IMR-90 (cell line): ENCODE results near the gene ARHGAP15. TPM values are rescaled to one million over a fixed set of nuclear protein-coding genes. Genes with fewer than 3 reads are reported as not detected.

Experiments
- ATAC-seq: fragments of 200-7000 bp; cut with Tn5 transposase; 2 replicates; pipeline ENCODE4 v1.9.1; 2020; ENCODE audit warnings: low read depth, mild to moderate bottlenecking, moderate library complexity
- BruUV-seq: library from RNA; stranded (reverse); fragments of 400-500 nt; replicated peaks from 2 replicates; lab custom pipeline; 2021; lab: Mats Ljungman, UMichigan
- CTCF ChIA-PET: fragments of 300-600 bp; formaldehyde crosslinking; extraction: SDS; loops from one replicate; lab custom pipeline; 2021; ENCODE audit warnings: antibody characterized with exemption; lab: Yijun Ruan, JAX
- POLR2A ChIA-PET: fragments of 300-600 bp; sonication (Branson Sonifier 250); formaldehyde crosslinking; loops from one replicate; lab custom pipeline; 2022; ENCODE audit warnings: antibody characterized with exemption; ENCODE audit not compliant: unreplicated experiment; lab: Charles Lee
- DNase-seq: peaks from one replicate; pipeline ENCODE4 v3.0.0; 2013
- H2AFZ ChIP-seq: replicated peaks from 2 replicates; pipeline ENCODE3; 2013; ENCODE audit warnings: low read length, mild to moderate bottlenecking; ENCODE audit not compliant: poor library complexity
- H2AK5ac ChIP-seq: 2 replicates; pipeline ENCODE4 v1.6.1; 2013; ENCODE audit warnings: low read depth, low read length, inconsistent platforms
- H2AK9ac ChIP-seq: replicated peaks from 2 replicates; pipeline ENCODE3; 2013; ENCODE audit warnings: mild to moderate bottlenecking, low read depth, low read length, moderate library complexity; ENCODE audit not compliant: poor library complexity
- H2BK120ac ChIP-seq: 2 replicates; pipeline ENCODE4 v1.6.1; 2013; ENCODE audit warnings: low read depth, low read length, inconsistent platforms
- H2BK15ac ChIP-seq: 3 replicates; pipeline ENCODE4 v1.6.1; 2013; ENCODE audit warnings: low read depth, low read length, inconsistent platforms
- H2BK20ac ChIP-seq: 2 replicates; pipeline ENCODE4 v1.6.1; 2013; ENCODE audit warnings: low read depth, mild to moderate bottlenecking, inconsistent platforms, low read length, moderate library complexity
- H2BK5ac ChIP-seq: 2 replicates; pipeline ENCODE4 v1.6.1; 2013; ENCODE audit warnings: mild to moderate bottlenecking, low read depth, low read length, inconsistent platforms; ENCODE audit not compliant: poor library complexity, severe bottlenecking
- H3K14ac ChIP-seq: replicated peaks from 2 replicates; pipeline ENCODE4 v1.6.1; 2013; ENCODE audit warnings: low read depth, low read length, inconsistent platforms
- H3K18ac ChIP-seq: 2 replicates; pipeline ENCODE4 v1.6.1; 2013; ENCODE audit warnings: low read depth, low read length, control low read depth
- H3K23ac ChIP-seq: 2 replicates; pipeline ENCODE4 v1.6.1; 2013; ENCODE audit warnings: low read depth, low read length, inconsistent platforms
- H3K27ac ChIP-seq: 2 replicates; pipeline ENCODE4 v1.5.1; 2013; ENCODE audit warnings: mild to moderate bottlenecking, control low read depth, low read length; ENCODE audit not compliant: insufficient read depth
- H3K27me3 ChIP-seq: 2 replicates; pipeline ENCODE4 v1.6.1; 2013; ENCODE audit warnings: low read length; ENCODE audit not compliant: control insufficient read depth, insufficient read depth
- H3K36me3 ChIP-seq: 2 replicates; pipeline ENCODE4 v1.6.1; 2013; ENCODE audit warnings: low read length, mixed read lengths; ENCODE audit not compliant: control insufficient read depth, insufficient read depth
- H3K4ac ChIP-seq: 2 replicates; pipeline ENCODE4 v1.6.1; 2013; ENCODE audit warnings: low read depth, low read length, inconsistent platforms
- H3K4me1 ChIP-seq: 2 replicates; pipeline ENCODE4 v1.6.1; 2013; ENCODE audit warnings: low read length, mixed read lengths; ENCODE audit not compliant: control insufficient read depth, insufficient read depth
- H3K4me2 ChIP-seq: 2 replicates; pipeline ENCODE4 v1.6.1; 2013; ENCODE audit warnings: low read depth, mild to moderate bottlenecking, control low read depth, low read length, moderate library complexity
- H3K4me3 ChIP-seq: 2 replicates; pipeline ENCODE4 v1.5.1; 2013; ENCODE audit warnings: low read depth, mild to moderate bottlenecking, control low read depth, low read length, moderate library complexity; ENCODE audit not compliant: insufficient read depth
- H3K56ac ChIP-seq: 2 replicates; pipeline ENCODE4 v1.6.1; 2013; ENCODE audit warnings: low read length, inconsistent platforms; ENCODE audit not compliant: insufficient read depth; ENCODE audit errors: extremely low read depth
- H3K79me1 ChIP-seq, 2 experiments: 2 replicates each; pipeline ENCODE4 v1.6.1; 2013; ENCODE audit warnings: low read length in 2 of 2, inconsistent platforms in 1 of 2, low read depth in 1 of 2
- H3K9ac ChIP-seq: 2 replicates; pipeline ENCODE4 v1.6.1; 2013; ENCODE audit warnings: low read depth, low read length, control low read depth
- H3K9me1 ChIP-seq: 2 replicates; pipeline ENCODE4 v1.6.1; 2013; ENCODE audit warnings: low read length, inconsistent platforms; ENCODE audit not compliant: insufficient read depth
- H3K9me3 ChIP-seq: 2 replicates; pipeline ENCODE4 v1.6.1; 2013; ENCODE audit warnings: low read length; ENCODE audit not compliant: control insufficient read depth, insufficient read depth
- H4K20me1 ChIP-seq: 2 replicates; pipeline ENCODE4 v1.6.1; 2013; ENCODE audit warnings: low read length, inconsistent platforms; ENCODE audit not compliant: insufficient read depth
- H4K5ac ChIP-seq: 2 replicates; pipeline ENCODE4 v1.6.1; 2013; ENCODE audit warnings: mild to moderate bottlenecking, low read depth, low read length, control low read depth
- H4K8ac ChIP-seq, 2 experiments: 2 replicates each; pipeline ENCODE4 v1.6.1; 2013; ENCODE audit warnings: low read depth in 2 of 2, low read length in 2 of 2, control low read depth in 1 of 2, inconsistent platforms in 1 of 2
- H4K91ac ChIP-seq: 2 replicates; pipeline ENCODE4 v1.6.1; 2013; ENCODE audit warnings: low read depth, low read length, inconsistent platforms; ENCODE audit not compliant: insufficient read depth
- CEBPB ChIP-seq: IDR thresholded peaks from 2 replicates; pipeline ENCODE4 v1.6.1; 2012; ENCODE audit warnings: low read depth, low read length, improper control_type of control experiment
- FOS ChIP-seq: fragments of 150-350 bp; IDR thresholded peaks from 2 replicates; pipeline ENCODE4 v1.6.1; 2016; ENCODE audit warnings: low read depth, low read length
- MXI1 ChIP-seq: IDR thresholded peaks from 2 replicates; pipeline ENCODE4 v1.6.1; 2012; ENCODE audit warnings: low read depth, mild to moderate bottlenecking, low read length, moderate library complexity, borderline replicate concordance
- NFE2L2 ChIP-seq: fragments of 150-350 bp; IDR thresholded peaks from 2 replicates; pipeline ENCODE4 v1.6.1; 2016; ENCODE audit warnings: low read depth, mild to moderate bottlenecking, low read length
- RAD21 ChIP-seq: IDR thresholded peaks from 2 replicates; pipeline ENCODE4 v1.6.1; 2012; ENCODE audit warnings: low read length, improper control_type of control experiment
- WGBS, 2 experiments: methylation state at CpG; one replicate each; pipeline versions ENCODE4 v1.1.5 to v1.1.7; 2013; ENCODE audit warnings: missing lambda C conversion rate in 2 of 2; ENCODE audit not compliant: insufficient read length in 1 of 2; ENCODE audit errors: extremely low coverage in 2 of 2; 5-methylcytosine and 5-hydroxymethylcytosine counted together
- dilution Hi-C: fragments of 300-500 bp; cut with HindIII; formaldehyde crosslinking; loops from one replicate; pipeline ENCODE4 v1.14.3; 2018; ENCODE audit warnings: low sequenced_read_pairs; ENCODE audit not compliant: unreplicated experiment
- in situ Hi-C: fragments of 300-500 bp; cut with MboI; formaldehyde crosslinking; loops from 3 replicates; pipeline ENCODE4 v1.14.3; 2019; ENCODE audit warnings: low sequenced_read_pairs, inconsistent platforms, mixed read lengths
- intact Hi-C: fragments of 100-400 bp; cut with micrococcal nuclease; formaldehyde crosslinking; loops from 2 replicates; pipeline ENCODE4 v1.10.0; 2022
- polyA plus RNA-seq, 3 experiments: library from polyadenylated mRNA; depleted of rRNA; stranded (reverse); fragments of >200 nt; gene quantifications; 2 replicates each; pipeline ENCODE4 v1.2.3, GENCODE V29; 2012; ENCODE audit warnings: low replicate concordance in 1 of 3
- total RNA-seq: library from RNA; depleted of rRNA; stranded (reverse); fragments of >200 nt; gene quantifications from 2 replicates; pipeline ENCODE4 v1.2.3, GENCODE V29; 2012
- TF ChIP-seq, protein P1 (sequence below): fragments of 150-350 bp; IDR thresholded peaks from 2 replicates; pipeline ENCODE4 v1.6.1; 2017; ENCODE audit warnings: mild to moderate bottlenecking, antibody characterized with exemption, low read length, low read depth
- TF ChIP-seq, protein P2 (sequence below): conservative IDR thresholded peaks from 2 replicates; pipeline ENCODE4 v1.5.1; 2012; ENCODE audit warnings: mild to moderate bottlenecking, low read depth, low read length, improper control_type of control experiment

Gene ARHGAP15
- total and polyA plus RNA-seq, 2 of the 4 experiments (the other 2 are of a cell fraction) = not detected

DNA sequence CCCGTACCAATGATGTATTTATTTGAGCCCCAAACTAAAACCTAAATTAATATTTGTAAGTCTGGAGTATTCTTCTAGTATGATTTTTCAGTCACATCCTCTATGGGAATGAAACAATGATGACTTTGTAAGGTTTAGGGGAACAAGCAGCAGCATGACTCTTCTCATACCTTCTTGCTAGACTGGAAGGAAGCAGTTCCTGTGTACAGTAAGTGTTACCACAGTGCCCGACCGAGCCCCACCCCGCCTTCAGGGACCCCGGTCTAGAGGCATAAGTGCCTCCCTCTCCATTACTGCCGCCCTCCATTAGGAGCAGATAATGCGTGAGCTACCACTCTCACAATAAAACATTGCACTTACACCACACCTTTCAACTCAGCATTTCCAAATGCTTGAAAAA, 599.3 kb downstream of the ARHGAP15 start:
- Histone ChIP-seq H3K18ac (no peak overlapping the region), H3K4me3 (no peak overlapping the region)
- CTCF ChIA-PET = no interaction called here

More for the DNA sequence above, 599.3 kb downstream of the ARHGAP15 start:
- no peaks in the 10 kb centered on the region for H4K20me1 ChIP-seq
- no peaks in the 10 kb centered on the region for H3K9me1 ChIP-seq
- no peak overlapping the region for H3K56ac ChIP-seq
- H3K27me3 ChIP-seq = no peaks in the 10 kb centered on the region
- H4K91ac ChIP-seq = no peak overlapping the region
- H3K14ac ChIP-seq = no peak overlapping the region
- WGBS, 2 experiments = no CpG with 5 or more reads among the region's 7 CpGs
- no peak overlapping the region for H2BK20ac ChIP-seq
- no peak overlapping the region for H2AFZ ChIP-seq
- H4K5ac ChIP-seq = no peak overlapping the region
- no peaks in the 10 kb centered on the region for H3K4me1 ChIP-seq
- dilution Hi-C loops (no loop called here), in situ Hi-C loops (no loop called here), intact Hi-C loops (no loop called here)
- no peak overlapping the region for H2BK120ac ChIP-seq
- no TSS peak for BruUV-seq
- POLR2A ChIA-PET = no interaction called here
- H3K23ac ChIP-seq = no peak overlapping the region
- no peak overlapping the region for H3K4ac ChIP-seq
- no peaks in the 10 kb centered on the region for H3K9me3 ChIP-seq
- no peaks in the 10 kb centered on the region for H3K79me1 ChIP-seq
- H3K36me3 ChIP-seq = no peaks in the 10 kb centered on the region
- H3K27ac ChIP-seq = no peak overlapping the region
- no peak overlapping the region for H4K8ac ChIP-seq
- H2BK5ac ChIP-seq = no peak overlapping the region
- DNase-seq (no peak), ATAC-seq (no peak)
- no peak overlapping the region for H3K9ac ChIP-seq
- TF ChIP-seq NFE2L2 (no peak), CEBPB (no peak), MXI1 (no peak), FOS (no peak), RAD21 (no peak)
- TF ChIP-seq, protein P1, sequence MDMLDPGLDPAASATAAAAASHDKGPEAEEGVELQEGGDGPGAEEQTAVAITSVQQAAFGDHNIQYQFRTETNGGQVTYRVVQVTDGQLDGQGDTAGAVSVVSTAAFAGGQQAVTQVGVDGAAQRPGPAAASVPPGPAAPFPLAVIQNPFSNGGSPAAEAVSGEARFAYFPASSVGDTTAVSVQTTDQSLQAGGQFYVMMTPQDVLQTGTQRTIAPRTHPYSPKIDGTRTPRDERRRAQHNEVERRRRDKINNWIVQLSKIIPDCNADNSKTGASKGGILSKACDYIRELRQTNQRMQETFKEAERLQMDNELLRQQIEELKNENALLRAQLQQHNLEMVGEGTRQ = no peak
- TF ChIP-seq, protein P2, sequence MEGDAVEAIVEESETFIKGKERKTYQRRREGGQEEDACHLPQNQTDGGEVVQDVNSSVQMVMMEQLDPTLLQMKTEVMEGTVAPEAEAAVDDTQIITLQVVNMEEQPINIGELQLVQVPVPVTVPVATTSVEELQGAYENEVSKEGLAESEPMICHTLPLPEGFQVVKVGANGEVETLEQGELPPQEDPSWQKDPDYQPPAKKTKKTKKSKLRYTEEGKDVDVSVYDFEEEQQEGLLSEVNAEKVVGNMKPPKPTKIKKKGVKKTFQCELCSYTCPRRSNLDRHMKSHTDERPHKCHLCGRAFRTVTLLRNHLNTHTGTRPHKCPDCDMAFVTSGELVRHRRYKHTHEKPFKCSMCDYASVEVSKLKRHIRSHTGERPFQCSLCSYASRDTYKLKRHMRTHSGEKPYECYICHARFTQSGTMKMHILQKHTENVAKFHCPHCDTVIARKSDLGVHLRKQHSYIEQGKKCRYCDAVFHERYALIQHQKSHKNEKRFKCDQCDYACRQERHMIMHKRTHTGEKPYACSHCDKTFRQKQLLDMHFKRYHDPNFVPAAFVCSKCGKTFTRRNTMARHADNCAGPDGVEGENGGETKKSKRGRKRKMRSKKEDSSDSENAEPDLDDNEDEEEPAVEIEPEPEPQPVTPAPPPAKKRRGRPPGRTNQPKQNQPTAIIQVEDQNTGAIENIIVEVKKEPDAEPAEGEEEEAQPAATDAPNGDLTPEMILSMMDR = no peak
- H3K4me2 ChIP-seq = no peak overlapping the region
- H2AK9ac ChIP-seq = no peak overlapping the region
- no peak overlapping the region for H2BK15ac ChIP-seq
- no peak overlapping the region for H2AK5ac ChIP-seq
